DOHH2 (cell line): ENCODE results near the gene AFG3L2.

Source experiments
- EZH2phosphoT487 ChIP-seq: fragments of 200-600 bp; sonication (generic); IDR thresholded peaks from 2 replicates; pipeline ENCODE4 v1.6.1; 2017; ENCODE audit warnings: borderline replicate concordance, mild to moderate bottlenecking, antibody characterized with exemption, low read length, moderate library complexity, mixed read lengths
- TF ChIP-seq, protein P1 (sequence below): fragments of 200-600 bp; sonication (generic); IDR thresholded peaks from one replicate; pipeline ENCODE4 v1.5.1; 2014; ENCODE audit warnings: antibody characterized with exemption, mild to moderate bottlenecking, low read depth, low read length; ENCODE audit not compliant: poor library complexity, severe bottlenecking

DNA sequence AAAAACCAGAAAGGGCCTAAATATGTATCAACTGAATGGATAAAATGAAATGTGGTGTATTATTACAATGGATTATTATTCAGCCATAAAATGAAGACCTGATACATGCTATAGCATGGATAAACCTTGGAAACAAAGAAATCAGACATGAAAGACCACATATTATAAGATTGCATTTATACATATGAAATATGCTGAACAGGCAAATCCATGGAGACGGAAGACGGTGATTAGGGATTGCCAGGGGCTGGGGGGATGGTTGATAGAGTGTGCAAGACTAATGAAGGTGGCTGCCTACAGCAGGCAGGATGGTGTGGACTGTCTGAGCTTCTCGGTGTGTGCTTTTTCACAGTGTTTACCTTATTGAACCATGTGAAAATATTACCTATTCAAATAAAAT lies 11.4 kb upstream of the AFG3L2 start:
- TF ChIP-seq, protein P1, sequence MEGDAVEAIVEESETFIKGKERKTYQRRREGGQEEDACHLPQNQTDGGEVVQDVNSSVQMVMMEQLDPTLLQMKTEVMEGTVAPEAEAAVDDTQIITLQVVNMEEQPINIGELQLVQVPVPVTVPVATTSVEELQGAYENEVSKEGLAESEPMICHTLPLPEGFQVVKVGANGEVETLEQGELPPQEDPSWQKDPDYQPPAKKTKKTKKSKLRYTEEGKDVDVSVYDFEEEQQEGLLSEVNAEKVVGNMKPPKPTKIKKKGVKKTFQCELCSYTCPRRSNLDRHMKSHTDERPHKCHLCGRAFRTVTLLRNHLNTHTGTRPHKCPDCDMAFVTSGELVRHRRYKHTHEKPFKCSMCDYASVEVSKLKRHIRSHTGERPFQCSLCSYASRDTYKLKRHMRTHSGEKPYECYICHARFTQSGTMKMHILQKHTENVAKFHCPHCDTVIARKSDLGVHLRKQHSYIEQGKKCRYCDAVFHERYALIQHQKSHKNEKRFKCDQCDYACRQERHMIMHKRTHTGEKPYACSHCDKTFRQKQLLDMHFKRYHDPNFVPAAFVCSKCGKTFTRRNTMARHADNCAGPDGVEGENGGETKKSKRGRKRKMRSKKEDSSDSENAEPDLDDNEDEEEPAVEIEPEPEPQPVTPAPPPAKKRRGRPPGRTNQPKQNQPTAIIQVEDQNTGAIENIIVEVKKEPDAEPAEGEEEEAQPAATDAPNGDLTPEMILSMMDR = no peak
- no peak for TF ChIP-seq EZH2phosphoT487
